ENCODE measurements around the gene ACP7. TPM values are rescaled to one million over a fixed set of nuclear protein-coding genes. Genes with fewer than 3 reads are reported as not detected.
"Not testable (repeated sequence)": the region's sequence is repeated elsewhere in the genome, so short reads cannot be mapped to it uniquely, and the experiment has no call there.

Gene ACP7
- total RNA-seq, 1 donor, result not detected

GRCh38 chr19:39090881-39091280 is 6.7 kb downstream of the ACP7 start:
- no peak overlapping the region for H2AFZ ChIP-seq (ENCODE audit: low read length)
- H3K27ac ChIP-seq (ENCODE audit: low read depth, low read length), result no peak overlapping the region
- H4K20me1 ChIP-seq (ENCODE audit: insufficient read depth, low read length), result no peaks in the 10 kb centered on the region
- H3K4me1 ChIP-seq (ENCODE audit: insufficient read depth, low read length), result peaks cover 11% of the 10 kb centered on the region
- TF ChIP-seq CTCF (IDR thresholded peaks at IDR 0.05; ENCODE audit: extremely low read depth, low read depth, low read length), result no peak
- H3K9me3 ChIP-seq (ENCODE audit: low read depth, low read length), result no peaks in the 10 kb centered on the region
- no peak overlapping the region for H3K4me2 ChIP-seq (ENCODE audit: insufficient read depth, low read length)
- no peak for DNase-seq (ENCODE audit: insufficient read length, low spot score, missing footprints)
- no peaks in the 10 kb centered on the region for H3K79me2 ChIP-seq (ENCODE audit: insufficient read depth, low read length)
- H3K36me3 ChIP-seq (ENCODE audit: insufficient read depth, low read length), result no peaks in the 10 kb centered on the region
- no peak overlapping the region for H3K4me3 ChIP-seq (ENCODE audit: insufficient read depth, low read length)
- H3K27me3 ChIP-seq (ENCODE audit: insufficient read depth, low read length), result no peaks in the 10 kb centered on the region

- not testable (repeated sequence) for H3K36me3 ChIP-seq (ENCODE audit: insufficient read depth, low read length); H4K20me1 ChIP-seq (ENCODE audit: insufficient read depth, low read length); H3K9me3 ChIP-seq (ENCODE audit: low read depth, low read length); H3K27me3 ChIP-seq (ENCODE audit: insufficient read depth, low read length); H3K4me3 ChIP-seq (ENCODE audit: insufficient read depth, low read length); H3K4me2 ChIP-seq (ENCODE audit: insufficient read depth, low read length); DNase-seq (ENCODE audit: insufficient read length, low spot score, missing footprints); H3K79me2 ChIP-seq (ENCODE audit: insufficient read depth, low read length); H3K27ac ChIP-seq (ENCODE audit: low read depth, low read length); H2AFZ ChIP-seq (ENCODE audit: low read length)
- H3K4me1 ChIP-seq (ENCODE audit: insufficient read depth, low read length), result peaks cover 11% of the 10 kb centered on the region
Observed at GRCh38 chr19:39095799-39096540, 11.8 kb downstream of the ACP7 start.

GRCh38 chr19:39097299-39097698 is 13.1 kb downstream of the ACP7 start:
- H3K36me3 ChIP-seq (ENCODE audit: insufficient read depth, low read length), result no peaks in the 10 kb centered on the region
- no peaks in the 10 kb centered on the region for H3K79me2 ChIP-seq (ENCODE audit: insufficient read depth, low read length)
- no peak overlapping the region for H3K27ac ChIP-seq (ENCODE audit: low read depth, low read length)
- H3K9me3 ChIP-seq (ENCODE audit: low read depth, low read length), result no peaks in the 10 kb centered on the region
- no peaks in the 10 kb centered on the region for H4K20me1 ChIP-seq (ENCODE audit: insufficient read depth, low read length)
- DNase-seq (ENCODE audit: insufficient read length, low spot score, missing footprints), result peak; percentile 14
- no peak overlapping the region for H3K4me2 ChIP-seq (ENCODE audit: insufficient read depth, low read length)
- peaks cover 11% of the 10 kb centered on the region for H3K4me1 ChIP-seq (ENCODE audit: insufficient read depth, low read length)
- no peak overlapping the region for H3K4me3 ChIP-seq (ENCODE audit: insufficient read depth, low read length)
- no peak for TF ChIP-seq CTCF (IDR thresholded peaks at IDR 0.05; ENCODE audit: extremely low read depth, low read depth, low read length)
- no peaks in the 10 kb centered on the region for H3K27me3 ChIP-seq (ENCODE audit: insufficient read depth, low read length)
- H2AFZ ChIP-seq (ENCODE audit: low read length), result no peak overlapping the region

- H3K4me1 ChIP-seq (ENCODE audit: insufficient read depth, low read length), result peaks cover 11% of the 10 kb centered on the region
- no peak overlapping the region for H3K27ac ChIP-seq (ENCODE audit: low read depth, low read length)
- H3K4me3 ChIP-seq (ENCODE audit: insufficient read depth, low read length), result no peak overlapping the region
- no peaks in the 10 kb centered on the region for H3K9me3 ChIP-seq (ENCODE audit: low read depth, low read length)
- H3K79me2 ChIP-seq (ENCODE audit: insufficient read depth, low read length), result no peaks in the 10 kb centered on the region
- DNase-seq (ENCODE audit: insufficient read length, low spot score, missing footprints), result no peak
- TF ChIP-seq CTCF (IDR thresholded peaks at IDR 0.05; ENCODE audit: extremely low read depth, low read depth, low read length), result no peak
- no peak overlapping the region for H2AFZ ChIP-seq (ENCODE audit: low read length)
- no peaks in the 10 kb centered on the region for H3K36me3 ChIP-seq (ENCODE audit: insufficient read depth, low read length)
- H3K4me2 ChIP-seq (ENCODE audit: insufficient read depth, low read length), result no peak overlapping the region
- no peaks in the 10 kb centered on the region for H4K20me1 ChIP-seq (ENCODE audit: insufficient read depth, low read length)
- no peaks in the 10 kb centered on the region for H3K27me3 ChIP-seq (ENCODE audit: insufficient read depth, low read length)
Observed at GRCh38 chr19:39097721-39098120, 13.6 kb downstream of the ACP7 start.
